HepG2 (cell line): ENCODE results near the gene CAMSAP2. TPM values are rescaled to one million over a fixed set of nuclear protein-coding genes. Genes with fewer than 3 reads are reported as not detected.

Source experiments
- ARNT2 ChIP-seq: sonication (generic); formaldehyde crosslinking; IDR thresholded peaks from 2 replicates; pipeline ENCODE4 v1.8.0; 2022; ENCODE audit warnings: mild to moderate bottlenecking, low read depth, missing genetic modification reagents, moderate library complexity
- BORCS8-MEF2B ChIP-seq: sonication (generic); formaldehyde crosslinking; IDR thresholded peaks from 2 replicates; pipeline ENCODE4 v1.8.0; 2022; ENCODE audit warnings: mild to moderate bottlenecking, missing genetic modification reagents
- EZH2 ChIP-seq: conservative IDR thresholded peaks from 2 replicates; pipeline ENCODE4 v1.6.1; 2012; ENCODE audit warnings: mild to moderate bottlenecking, low read depth, low read length, moderate library complexity
- JUNB ChIP-seq: sonication (generic); formaldehyde crosslinking; IDR thresholded peaks from 2 replicates; pipeline ENCODE4 v1.8.0; 2022; ENCODE audit warnings: missing genetic modification reagents, mild to moderate bottlenecking, borderline replicate concordance
- NAIF1 ChIP-seq: sonication (generic); formaldehyde crosslinking; IDR thresholded peaks from 2 replicates; pipeline ENCODE4 v1.5.0; 2020; ENCODE audit warnings: mild to moderate bottlenecking, missing genetic modification reagents, borderline replicate concordance
- NFKBIZ ChIP-seq: IDR thresholded peaks from 2 replicates; pipeline ENCODE4 v1.6.1; 2018; ENCODE audit warnings: missing genetic modification reagents, missing compliant biosample characterization
- POGZ ChIP-seq: sonication (generic); formaldehyde crosslinking; IDR thresholded peaks from 2 replicates; pipeline ENCODE4 v1.4.0; 2020; ENCODE audit warnings: mild to moderate bottlenecking, missing genetic modification reagents
- RNF2 ChIP-seq: fragments of 450-650 bp; conservative IDR thresholded peaks from 2 replicates; pipeline ENCODE4 v1.6.1; 2016; ENCODE audit warnings: low read depth
- SAFB2 ChIP-seq: sonication (generic); formaldehyde crosslinking; IDR thresholded peaks from 2 replicates; pipeline ENCODE4 v1.5.1; 2020; ENCODE audit warnings: missing genetic modification reagents, low read depth, mild to moderate bottlenecking, borderline replicate concordance
- SIX4 ChIP-seq: sonication (generic); formaldehyde crosslinking; IDR thresholded peaks from 2 replicates; pipeline ENCODE4 v1.4.0; 2020; ENCODE audit warnings: missing genetic modification reagents
- SP5 ChIP-seq: IDR thresholded peaks from 2 replicates; pipeline ENCODE4 v1.6.1; 2016; ENCODE audit warnings: low read depth, borderline replicate concordance
- YEATS2 ChIP-seq: sonication (generic); formaldehyde crosslinking; IDR thresholded peaks from 2 replicates; pipeline ENCODE4 v1.4.0; 2020; ENCODE audit warnings: missing genetic modification reagents, borderline replicate concordance
- ZNF343 ChIP-seq: sonication (generic); formaldehyde crosslinking; IDR thresholded peaks from 2 replicates; pipeline ENCODE4 v1.4.0; 2020; ENCODE audit warnings: mild to moderate bottlenecking, missing genetic modification reagents
- ZNF772 ChIP-seq: sonication (generic); formaldehyde crosslinking; IDR thresholded peaks from 2 replicates; pipeline ENCODE4 v1.5.0; 2020; ENCODE audit warnings: mild to moderate bottlenecking, missing genetic modification reagents
- ZNF879 ChIP-seq: sonication (generic); formaldehyde crosslinking; IDR thresholded peaks from 2 replicates; pipeline ENCODE4 v1.8.1; 2023; ENCODE audit warnings: missing genetic modification reagents
- polyA plus RNA-seq, 8 experiments: library from polyadenylated mRNA; depleted of rRNA in 3 of 8; stranded (reverse) in 7 of 8; unstranded in 1 of 8; fragments of >200 nt; fragmentation: Illumina TruSeq in 4 of 8; extraction: Trizol in 4 of 8; gene quantifications; 2 replicates each; pipeline versions ENCODE4 v1.2.1 to v1.2.3, GENCODE V29; 2011 to 2016; ENCODE audit warnings: low read depth in 4 of 8, missing spikeins in 1 of 8, mixed read lengths in 1 of 8; ENCODE audit not compliant: insufficient read depth in 1 of 8
- total RNA-seq, 5 experiments: library from RNA; depleted of rRNA; stranded (reverse); fragments of >200 nt; fragmentation: Illumina TruSeq; extraction: Trizol; gene quantifications; 2 replicates each; pipeline ENCODE4 v1.2.3, GENCODE V29; 2016; ENCODE audit warnings: low read depth in 1 of 5
- TF ChIP-seq, protein P1 (sequence below): sonication (generic); formaldehyde crosslinking; IDR thresholded peaks from 2 replicates; pipeline ENCODE4 v1.5.0; 2020; ENCODE audit warnings: missing genetic modification reagents
- TF ChIP-seq, protein P2 (sequence below): sonication (generic); formaldehyde crosslinking; IDR thresholded peaks from 2 replicates; pipeline ENCODE4 v1.4.0; 2020; ENCODE audit warnings: missing genetic modification reagents
- TF ChIP-seq, protein P3 (sequence below): sonication (generic); formaldehyde crosslinking; IDR thresholded peaks from 2 replicates; pipeline ENCODE4 v1.4.0; 2020; ENCODE audit warnings: missing genetic modification reagents

Gene CAMSAP2
- total and polyA plus RNA-seq, 2 of the 13 experiments (the other 11 are each of a cell fraction or from before 2014, with no cell fraction given), result 3.4 to 8.2 TPM

DNA sequence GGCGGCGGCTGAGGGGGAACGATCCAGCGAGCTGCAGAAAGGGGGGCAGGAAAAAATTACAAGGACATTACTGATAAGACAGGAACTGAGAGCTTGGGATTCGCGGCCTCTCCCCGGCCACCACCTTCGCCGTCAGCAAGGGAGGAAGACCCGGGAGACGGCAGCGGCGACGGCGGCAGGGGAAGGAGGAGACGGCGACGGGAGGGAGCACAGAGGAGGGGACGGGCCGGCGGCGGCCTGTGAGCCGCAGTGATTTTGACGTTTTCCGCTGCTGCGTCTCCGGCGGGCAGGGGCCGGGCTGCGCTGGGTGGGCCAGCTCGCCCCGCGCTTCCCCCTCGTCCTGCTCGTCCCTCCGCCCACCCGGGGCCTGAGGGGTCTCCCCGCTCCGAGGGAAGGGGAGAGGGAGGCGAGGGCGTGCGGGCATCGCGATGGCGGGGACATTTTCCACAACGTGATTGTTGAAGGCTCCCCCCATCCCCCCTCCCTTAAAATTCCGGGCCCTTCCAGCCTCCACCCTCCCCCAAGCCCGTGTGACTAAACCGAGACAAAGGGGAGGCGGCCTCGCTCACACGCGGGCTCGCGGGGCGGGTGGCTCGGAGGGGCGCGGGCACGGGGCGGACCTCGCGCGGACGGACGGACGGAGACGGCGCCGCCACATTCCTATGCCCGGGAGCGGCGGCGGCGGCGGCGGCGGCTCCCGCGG, 407 bp downstream of the CAMSAP2 start (continued):
- TF ChIP-seq, protein P1, sequence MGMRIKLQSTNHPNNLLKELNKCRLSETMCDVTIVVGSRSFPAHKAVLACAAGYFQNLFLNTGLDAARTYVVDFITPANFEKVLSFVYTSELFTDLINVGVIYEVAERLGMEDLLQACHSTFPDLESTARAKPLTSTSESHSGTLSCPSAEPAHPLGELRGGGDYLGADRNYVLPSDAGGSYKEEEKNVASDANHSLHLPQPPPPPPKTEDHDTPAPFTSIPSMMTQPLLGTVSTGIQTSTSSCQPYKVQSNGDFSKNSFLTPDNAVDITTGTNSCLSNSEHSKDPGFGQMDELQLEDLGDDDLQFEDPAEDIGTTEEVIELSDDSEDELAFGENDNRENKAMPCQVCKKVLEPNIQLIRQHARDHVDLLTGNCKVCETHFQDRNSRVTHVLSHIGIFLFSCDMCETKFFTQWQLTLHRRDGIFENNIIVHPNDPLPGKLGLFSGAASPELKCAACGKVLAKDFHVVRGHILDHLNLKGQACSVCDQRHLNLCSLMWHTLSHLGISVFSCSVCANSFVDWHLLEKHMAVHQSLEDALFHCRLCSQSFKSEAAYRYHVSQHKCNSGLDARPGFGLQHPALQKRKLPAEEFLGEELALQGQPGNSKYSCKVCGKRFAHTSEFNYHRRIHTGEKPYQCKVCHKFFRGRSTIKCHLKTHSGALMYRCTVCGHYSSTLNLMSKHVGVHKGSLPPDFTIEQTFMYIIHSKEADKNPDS, result no peak
- TF ChIP-seq NAIF1 (CRISPR knock-in tag) (no peak), POGZ (peak; percentile 24; the same call in 1 of the 2 replicates), SIX4 (CRISPR knock-in tag) (no peak), EZH2 (no peak), ZNF772 (CRISPR knock-in tag) (peak; percentile 73), ZNF879 (CRISPR knock-in tag) (no peak), ARNT2 (peak; percentile 24; the same call in 1 of the 2 replicates), JUNB (CRISPR knock-in tag) (0 out of 2 replicates have a peak, but pooled peaks have one; percentile 13), SP5 (CRISPR knock-in tag) (no peak), BORCS8-MEF2B (CRISPR knock-in tag) (peak; percentile 60; the same call in 1 of the 2 replicates), ZNF343 (CRISPR knock-in tag) (no peak), YEATS2 (CRISPR knock-in tag) (peak; percentile 54; the same call in 1 of the 2 replicates), SAFB2 (CRISPR knock-in tag) (no peak), NFKBIZ (CRISPR knock-in tag) (0 out of 2 replicates have a peak, but pooled peaks have one; percentile 30), RNF2 (no peak)
- TF ChIP-seq, protein P2, sequence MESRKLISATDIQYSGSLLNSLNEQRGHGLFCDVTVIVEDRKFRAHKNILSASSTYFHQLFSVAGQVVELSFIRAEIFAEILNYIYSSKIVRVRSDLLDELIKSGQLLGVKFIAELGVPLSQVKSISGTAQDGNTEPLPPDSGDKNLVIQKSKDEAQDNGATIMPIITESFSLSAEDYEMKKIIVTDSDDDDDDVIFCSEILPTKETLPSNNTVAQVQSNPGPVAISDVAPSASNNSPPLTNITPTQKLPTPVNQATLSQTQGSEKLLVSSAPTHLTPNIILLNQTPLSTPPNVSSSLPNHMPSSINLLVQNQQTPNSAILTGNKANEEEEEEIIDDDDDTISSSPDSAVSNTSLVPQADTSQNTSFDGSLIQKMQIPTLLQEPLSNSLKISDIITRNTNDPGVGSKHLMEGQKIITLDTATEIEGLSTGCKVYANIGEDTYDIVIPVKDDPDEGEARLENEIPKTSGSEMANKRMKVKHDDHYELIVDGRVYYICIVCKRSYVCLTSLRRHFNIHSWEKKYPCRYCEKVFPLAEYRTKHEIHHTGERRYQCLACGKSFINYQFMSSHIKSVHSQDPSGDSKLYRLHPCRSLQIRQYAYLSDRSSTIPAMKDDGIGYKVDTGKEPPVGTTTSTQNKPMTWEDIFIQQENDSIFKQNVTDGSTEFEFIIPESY (CRISPR knock-in tag), result no peak
- TF ChIP-seq, protein P3, sequence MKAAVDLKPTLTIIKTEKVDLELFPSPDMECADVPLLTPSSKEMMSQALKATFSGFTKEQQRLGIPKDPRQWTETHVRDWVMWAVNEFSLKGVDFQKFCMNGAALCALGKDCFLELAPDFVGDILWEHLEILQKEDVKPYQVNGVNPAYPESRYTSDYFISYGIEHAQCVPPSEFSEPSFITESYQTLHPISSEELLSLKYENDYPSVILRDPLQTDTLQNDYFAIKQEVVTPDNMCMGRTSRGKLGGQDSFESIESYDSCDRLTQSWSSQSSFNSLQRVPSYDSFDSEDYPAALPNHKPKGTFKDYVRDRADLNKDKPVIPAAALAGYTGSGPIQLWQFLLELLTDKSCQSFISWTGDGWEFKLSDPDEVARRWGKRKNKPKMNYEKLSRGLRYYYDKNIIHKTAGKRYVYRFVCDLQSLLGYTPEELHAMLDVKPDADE (CRISPR knock-in tag), result no peak
